COLO668 (cell line): ENCODE data around the gene PIP4K2A.
A peak's percentile ranks its signal among the peaks of the same experiment; 100 is the strongest.
"Not testable (repeated sequence)": the region's sequence is repeated elsewhere in the genome, so short reads cannot be mapped to it uniquely, and the experiment has no call there.

Source experiments
- DNase-seq: peaks from one replicate; lab custom pipeline; 2025; ENCODE audit not compliant: unreplicated experiment; lab: John Stamatoyannopoulos, UW

The PIP4K2A gene

DNA sequence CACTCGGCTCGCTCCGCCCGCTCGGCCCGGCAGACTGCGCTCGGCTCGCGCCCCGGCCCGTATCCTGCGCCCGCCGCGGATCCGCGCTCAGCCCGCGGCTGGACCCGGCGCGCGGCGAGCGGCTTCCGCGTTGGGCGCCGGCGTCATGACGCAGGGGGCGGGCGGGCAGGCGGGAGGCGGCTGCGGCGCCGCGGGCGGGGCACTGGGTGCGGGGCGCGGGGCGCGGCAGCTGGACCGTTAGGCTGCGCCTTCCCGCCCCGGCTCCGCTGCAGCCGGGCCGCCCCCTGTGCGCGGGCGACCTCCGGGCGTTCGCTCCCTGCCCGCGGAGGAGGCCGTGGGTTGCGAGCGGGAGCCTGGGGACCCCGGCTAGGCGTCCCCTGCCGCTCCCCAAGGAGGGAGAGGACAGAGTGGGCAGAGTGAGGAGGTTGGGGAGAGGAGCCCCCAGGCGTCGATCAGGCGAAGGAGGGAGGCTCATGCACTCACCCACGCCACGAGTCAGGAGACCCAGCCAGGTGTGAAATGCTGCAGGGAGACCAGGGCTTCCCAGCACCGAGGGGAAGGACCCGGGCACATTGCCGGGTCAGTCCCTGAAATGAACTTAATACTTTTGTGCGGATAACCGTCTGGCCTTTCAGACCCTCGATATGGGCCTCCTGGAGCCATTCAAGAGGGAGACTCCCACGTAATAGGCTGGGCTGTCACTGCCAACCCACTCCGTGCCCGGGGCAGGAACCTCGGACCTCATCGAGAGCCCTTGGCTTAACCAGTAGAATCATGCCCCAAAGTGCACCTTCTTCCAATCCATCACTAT, at the start of gene PIP4K2A:
PIP4K2A (minus strand) TSS at position 100 of the 811 bp plus-strand sequence. CDS start 252 bp downstream, outside the sequence.
- peak; percentile 84 for DNase-seq

DNA sequence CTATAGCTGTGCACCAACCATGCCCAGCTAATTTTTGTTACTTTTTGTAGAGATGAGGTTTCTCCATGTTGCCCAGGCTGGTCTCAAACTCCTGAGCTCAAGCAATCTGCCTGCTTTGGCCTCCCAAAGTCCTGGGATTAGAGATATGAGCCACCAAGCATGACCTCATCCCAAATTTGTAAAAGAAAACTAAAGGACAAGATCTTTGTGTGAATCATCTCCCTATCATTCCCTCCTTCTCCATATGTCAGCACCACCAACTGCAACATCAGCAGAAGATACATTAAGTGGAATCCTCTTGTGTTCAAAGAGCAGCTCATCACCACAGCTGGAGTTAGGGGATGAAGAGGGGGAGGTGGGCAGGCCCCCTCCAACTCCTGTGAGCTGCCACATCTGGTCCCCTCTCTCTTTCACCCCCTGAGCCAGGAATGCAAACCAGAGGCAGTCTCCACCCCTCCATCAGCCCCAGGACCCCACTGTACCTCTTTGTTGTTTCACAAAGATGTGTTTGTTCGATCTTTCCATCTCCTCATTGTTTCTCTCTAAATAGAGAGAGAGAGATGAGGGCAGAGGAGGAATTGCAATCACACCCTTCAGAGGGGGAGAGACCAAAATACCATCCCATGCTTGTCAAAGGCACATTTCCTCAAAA, 47.3 kb upstream of the PIP4K2A start:
- DNase-seq = no peak

DNA sequence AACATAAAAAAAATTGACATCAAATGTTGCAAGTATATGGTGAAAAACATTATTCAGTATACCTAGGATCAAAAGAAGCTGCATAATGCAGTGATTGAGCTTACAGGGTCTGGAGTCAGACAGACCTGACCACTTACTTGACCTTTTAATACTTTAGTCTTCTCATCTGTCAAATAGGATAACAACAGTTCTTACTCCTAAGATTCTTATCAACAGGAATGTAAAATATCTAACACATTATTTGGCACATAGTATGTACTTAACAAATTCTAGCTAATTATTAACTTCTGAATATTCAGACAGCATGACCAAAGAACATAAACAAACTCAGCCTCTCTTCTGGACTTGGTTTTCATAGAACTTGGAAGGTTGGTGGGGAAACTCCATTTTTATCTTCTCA, 45.6 kb upstream of the PIP4K2A start:
- DNase-seq = no peak

DNA sequence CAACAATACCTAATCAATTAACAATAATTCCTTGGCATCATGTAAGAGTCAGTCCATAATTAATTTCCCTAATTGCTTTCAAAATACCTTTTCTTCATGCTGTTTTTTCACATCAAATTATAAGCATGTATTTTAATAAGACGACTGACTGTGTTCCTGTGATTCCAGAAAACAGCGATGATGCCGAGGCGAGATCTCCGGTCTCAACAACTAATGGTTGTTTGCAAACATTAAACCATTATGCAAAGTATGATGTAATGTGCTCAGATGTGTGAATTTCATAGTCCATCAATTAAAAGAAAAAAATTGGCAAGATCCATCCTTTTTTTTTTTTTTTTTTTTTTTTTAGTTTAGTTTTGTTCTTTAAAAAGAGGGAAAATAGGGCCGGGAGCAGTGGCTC, 44.5 kb upstream of the PIP4K2A start:
- no peak for DNase-seq

DNA sequence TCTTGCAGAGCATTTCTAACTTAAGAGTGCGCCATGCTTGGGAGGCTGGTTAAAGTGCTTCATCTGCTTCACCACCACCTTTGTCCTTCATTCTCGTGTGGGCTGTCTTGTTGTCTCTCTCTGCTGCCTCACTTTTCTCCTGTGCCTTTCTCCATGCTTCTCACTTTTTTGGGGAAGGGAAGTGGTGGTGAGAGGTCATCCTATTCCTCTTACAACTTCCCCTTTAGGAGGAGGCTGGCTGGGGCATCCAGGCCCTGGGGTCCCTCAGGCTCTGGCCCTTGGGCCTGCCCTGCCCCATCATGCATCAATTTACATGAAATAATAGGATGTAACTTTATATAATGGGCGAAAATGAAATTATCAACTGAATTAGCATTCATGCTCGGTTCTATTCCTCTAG, 39.9 kb upstream of the PIP4K2A start:
- no peak for DNase-seq

DNA sequence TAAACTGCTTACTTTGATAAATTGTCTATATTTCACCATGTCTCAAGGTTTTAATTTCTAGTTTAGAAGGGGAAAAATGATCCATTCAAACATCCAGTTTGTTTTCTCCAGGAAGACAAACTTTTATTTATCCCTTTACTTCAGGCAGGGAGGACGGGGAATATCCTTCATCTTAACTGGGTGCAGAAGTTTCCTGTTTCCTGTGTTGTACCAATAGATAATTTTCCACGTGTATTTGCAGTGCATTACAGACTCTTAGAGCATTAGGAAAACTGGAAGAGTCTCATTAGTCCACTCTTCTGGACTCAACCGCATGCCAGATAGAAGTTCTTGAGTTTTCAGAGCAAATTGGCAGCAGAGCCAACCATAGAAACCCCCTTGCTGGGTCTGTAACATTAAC, 39.4 kb upstream of the PIP4K2A start:
- DNase-seq = no peak

DNA sequence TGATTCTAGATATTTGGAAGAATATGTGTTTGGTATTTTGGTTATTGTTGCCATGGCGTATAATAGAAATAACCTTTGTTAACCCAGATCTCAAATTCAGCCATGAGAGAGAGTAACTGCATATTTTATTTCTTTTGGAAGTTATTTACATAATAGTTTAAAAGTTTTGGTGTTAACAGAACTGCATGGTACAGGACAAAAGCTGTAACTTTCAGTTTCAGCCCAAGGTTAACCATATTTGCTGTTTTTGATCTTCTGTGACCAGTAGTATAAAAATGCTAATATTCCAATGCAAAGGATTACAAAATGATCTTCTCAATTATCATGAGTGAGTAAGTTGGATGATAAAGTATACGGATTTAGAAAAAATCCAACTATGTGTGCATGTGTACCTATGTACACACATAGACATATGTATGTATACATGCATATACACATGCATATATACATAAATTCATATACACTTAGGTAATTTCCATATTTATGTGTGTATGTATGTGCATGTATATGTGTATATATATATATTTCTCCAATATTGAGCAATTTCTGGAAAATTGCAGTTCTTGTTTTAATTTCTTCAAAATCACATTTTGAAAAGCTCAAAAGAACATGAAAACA, 38.0 kb upstream of the PIP4K2A start:
- DNase-seq = no peak

DNA sequence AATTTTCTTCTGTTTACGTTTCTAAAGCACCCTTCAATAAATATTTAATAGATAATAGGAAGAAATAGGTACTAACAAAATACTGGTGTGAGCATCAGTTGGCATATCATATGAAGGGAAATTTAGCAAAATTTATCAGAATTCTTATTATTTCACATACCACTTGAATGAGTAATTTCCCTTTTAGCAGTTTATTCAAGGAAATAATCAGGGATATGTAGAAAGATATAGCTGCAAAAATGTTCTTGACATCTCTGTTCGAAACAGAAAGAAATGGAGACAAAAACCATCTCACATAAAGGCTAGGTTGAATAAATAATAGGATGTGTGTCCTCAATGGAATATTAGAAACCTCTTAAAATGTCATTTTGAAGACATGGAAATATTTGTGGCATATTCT, 35.8 kb upstream of the PIP4K2A start:
- no peak for DNase-seq

DNA sequence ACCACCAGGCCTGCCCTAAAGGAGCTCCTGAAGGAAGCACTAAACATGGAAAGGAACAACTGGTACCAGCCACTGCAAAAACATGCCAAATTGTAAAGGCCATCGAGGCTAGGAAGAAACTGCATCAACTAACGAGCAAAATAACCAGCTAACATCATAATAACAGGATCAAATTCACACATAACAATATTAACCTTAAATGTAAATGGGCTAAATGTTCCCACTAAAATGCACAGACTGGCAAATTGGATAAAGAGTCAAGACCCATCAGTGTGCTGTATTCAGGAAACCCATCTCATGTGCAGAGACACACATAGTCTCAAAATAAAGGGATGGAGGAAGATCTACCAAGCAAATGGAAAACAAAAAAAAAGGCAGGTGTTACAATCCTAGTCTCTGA, 30.5 kb upstream of the PIP4K2A start:
- not testable (repeated sequence) for DNase-seq

DNA sequence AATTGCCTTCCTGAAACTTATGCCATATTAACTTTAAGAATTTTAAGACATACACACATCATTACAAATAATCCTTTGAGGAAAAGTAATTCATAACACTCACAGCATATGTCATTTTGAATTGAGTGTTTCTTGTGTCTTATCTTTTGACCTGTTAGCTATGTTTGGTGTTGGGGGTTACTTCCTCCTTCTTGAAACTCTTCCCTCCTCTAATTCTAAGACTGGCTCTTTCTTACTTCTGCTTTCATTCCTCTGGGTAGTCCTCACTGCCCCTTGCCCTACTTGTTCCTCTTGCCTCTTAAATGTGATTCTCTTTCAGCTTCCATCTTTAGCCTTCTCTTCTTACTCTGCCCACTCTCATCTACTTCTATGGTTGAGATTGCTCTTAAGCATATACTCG, 28.3 kb upstream of the PIP4K2A start:
- DNase-seq = no peak

DNA sequence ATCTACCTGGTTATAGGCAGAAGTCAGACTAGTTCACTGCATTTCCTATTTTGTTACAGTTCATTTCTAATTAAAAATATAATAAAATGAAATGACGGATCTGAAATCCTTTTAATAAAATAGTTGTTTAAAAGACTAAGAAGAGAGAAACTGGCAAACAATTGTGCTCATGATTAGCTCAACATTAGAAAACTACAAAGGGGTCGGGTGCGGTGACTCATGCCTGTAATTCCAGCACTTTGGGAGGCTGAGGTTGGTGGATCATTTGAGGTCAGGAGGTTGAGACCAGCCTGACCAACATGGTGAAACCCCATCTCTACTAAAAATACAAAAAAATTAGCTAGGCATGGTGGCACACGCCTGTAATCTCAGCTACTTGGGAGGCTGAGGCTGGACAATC, 27.3 kb upstream of the PIP4K2A start:
- not testable (repeated sequence) for DNase-seq

DNA sequence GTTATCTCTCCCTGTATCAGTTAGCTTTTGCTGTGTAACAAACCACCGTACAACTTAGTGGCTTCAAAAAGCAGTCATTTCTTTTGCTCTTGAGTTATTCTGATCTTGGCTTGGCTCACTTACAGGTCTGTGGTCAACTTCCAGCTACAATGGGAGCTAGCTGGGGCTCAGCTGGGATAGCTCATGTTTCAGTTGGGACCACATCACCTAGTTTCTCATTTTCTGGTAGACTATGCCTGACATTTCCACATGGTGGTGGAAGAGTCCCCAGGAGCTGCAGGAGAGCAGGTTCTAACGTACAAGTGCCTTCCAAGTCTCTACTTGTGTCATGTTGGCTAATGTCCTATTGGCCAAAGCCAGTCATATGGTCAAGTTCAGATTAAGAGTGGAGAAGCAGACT, 25.8 kb upstream of the PIP4K2A start:
- no peak for DNase-seq

DNA sequence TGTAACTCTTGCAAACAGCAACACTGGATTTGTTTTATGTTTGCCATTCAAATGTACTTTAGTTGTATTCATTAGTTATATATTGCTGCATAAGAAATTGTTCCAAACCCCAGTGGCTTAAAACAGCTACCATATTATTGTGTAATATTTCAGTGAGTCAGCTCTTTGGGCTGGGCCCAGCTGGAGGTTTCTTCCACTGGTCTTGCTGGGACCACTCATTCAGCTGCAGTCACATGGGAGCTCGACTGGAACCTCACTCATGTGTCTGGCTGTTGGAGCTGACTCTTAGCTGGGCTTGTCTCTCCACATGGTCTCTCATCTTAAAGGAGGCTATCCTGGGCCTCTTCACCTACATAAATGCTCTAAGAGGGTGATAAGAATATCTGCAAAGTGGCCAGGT, 23.2 kb upstream of the PIP4K2A start:
- no peak for DNase-seq

DNA sequence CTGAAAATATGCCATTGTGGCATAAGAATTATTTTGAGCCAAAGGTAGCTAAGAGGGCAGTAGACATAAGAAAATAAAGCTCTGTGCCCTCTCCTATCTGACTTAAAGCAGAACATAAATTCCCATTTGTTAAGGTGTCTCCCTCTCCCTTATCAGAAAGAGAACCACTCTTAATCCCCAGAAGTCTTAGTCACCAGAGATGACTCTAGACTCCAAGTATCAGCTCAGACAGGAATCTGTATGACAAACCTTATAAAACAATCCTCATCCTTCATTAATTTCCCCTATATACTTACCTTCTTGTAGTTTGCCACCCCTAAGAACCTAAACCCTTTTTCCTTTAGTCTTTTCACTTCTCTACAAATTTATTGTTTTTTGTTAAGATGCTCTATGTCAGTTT, 21.8 kb upstream of the PIP4K2A start:
- DNase-seq = no peak

DNA sequence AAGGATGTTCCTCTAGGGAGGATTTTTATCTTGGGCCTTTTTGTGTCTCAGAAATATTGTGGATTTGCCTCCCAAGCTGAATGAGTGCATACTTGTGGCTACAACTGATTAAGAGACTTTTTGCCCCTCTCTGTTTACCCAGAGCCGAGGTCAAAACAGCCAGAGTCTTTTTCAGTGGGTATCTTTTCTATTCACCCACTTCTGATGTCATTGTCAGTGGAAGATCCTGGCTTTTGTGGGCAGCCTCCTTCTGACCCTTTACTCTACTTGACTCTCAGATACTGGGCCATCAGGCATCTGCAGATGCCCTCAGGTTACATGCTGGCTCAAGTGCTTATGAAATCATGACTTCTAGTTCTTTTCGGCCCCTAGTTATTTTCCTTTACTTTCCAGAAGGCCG, 19.6 kb upstream of the PIP4K2A start:
- no peak for DNase-seq

DNA sequence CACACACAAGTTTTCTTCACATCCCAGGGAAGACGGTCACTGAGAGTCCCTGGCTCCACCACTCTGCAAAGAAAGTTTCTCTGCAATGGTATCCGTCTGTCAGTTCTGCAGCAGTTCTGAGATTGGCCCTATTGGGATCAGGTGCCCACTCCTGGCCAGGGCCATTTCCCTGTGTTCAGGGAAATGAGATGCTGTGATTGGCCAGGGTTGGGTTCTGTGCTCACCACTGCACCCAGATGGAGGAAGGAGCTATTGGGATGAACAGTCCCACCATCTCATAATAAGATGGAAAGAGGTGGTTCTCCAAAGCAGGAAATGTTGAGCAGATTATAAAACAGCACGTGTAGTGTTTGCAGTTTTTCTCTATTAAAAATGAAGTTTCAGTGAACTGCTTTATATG, 13.3 kb upstream of the PIP4K2A start:
- DNase-seq = no peak

DNA sequence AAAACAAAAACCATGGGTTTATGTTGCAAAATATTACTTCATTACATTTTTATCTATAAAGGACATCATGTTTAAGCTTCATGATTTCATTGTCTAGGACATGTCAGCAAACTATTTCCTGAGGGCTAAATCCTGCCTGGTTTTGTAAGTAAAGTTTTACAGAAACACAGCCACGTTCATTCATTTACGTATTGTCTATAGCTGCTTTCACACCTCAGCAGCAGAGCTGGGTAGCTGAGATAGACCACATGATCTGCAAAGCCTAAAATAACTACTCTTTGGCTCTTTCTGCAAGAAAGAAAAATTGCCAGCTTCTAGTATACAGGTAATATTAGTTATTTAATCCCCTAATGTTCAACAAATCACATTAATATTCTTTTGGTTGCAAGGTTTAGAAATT, 12.7 kb upstream of the PIP4K2A start:
- DNase-seq = no peak

DNA sequence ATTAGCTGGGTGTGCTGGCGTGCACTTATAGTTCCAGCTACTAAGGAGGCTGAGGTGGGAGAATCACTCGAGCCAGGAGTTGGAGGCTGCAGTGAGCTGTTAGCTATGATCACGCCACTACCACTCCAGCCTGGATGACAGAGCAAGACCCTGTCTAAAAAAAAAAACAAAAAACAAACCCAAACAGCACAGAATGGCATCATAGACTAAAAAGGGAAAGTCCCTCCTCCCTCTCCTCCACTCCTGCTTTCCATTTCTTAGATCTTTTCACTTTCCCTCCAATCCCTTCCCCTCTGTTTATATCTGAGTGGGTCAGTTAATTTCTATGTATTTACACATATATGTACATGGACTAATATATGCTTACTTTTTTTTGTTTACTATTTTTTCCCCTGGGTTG, 10.4 kb upstream of the PIP4K2A start:
- DNase-seq = no peak

DNA sequence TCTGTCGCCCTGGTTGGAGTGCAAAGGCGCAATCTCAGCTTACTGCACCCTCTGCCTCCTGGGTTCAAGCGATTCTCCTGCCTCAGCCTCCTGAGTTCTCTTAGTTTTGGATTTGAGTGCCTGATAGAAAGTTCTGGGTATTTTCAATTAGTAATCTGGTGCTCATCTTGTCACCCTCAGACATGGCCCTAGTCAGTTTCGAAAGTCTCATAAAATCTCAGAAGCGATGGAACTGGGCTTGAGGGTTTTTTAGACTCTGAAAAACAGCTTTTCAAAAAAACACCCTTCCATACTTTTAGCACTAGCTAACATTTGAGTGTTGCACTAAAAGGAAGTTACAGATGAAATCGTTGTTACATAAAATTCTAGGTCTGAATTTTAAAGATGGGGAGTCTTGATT, 9.4 kb upstream of the PIP4K2A start:
- DNase-seq = no peak

DNA sequence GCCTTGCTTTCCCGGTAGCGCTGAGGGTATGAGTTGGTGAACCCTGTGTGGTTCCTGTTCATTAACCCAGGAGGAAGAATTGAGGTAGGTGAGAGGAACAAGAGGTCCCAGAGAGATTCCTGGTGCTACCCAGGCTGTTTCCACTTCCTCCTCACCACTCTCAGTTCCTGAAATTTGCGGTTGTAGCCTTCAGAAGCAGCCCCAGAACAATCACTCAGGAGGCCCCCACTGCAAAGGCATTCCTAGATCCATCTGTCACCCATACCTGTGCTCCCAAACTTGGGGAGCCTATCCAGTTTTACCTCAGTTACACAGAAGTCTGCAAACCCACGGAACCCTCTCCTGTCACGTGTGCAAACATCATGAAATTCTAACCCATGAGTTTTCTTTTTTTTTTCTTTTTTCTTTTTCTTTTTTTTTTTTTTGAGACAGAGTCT, 9.0 kb upstream of the PIP4K2A start:
- no peak for DNase-seq

DNA sequence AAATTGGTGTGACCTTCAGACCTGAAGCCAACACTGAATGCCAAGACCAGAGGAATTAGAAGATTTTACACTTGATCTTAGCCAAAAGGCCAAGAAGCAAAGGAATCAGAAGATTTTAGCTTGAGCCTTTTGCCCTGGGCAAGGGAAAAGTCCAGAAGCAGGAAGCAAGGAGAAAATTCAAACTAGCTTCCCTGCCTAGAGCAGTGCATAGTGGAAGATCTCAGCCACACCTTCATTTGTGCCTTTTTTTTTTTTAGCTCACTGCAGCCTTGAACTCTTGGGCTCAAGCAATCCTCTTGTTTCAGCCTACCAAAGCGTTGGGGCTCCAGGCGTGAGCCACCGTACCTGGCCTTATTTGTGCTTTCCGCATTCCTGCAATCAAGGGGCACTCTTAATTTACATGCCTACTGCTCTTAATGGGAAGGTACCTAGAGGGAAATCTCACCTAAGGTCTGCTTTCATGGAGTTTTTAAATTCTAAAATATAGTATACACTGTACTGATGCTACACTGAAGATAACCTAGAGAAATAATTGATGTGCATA, 8.3 kb upstream of the PIP4K2A start:
- no peak for DNase-seq

DNA sequence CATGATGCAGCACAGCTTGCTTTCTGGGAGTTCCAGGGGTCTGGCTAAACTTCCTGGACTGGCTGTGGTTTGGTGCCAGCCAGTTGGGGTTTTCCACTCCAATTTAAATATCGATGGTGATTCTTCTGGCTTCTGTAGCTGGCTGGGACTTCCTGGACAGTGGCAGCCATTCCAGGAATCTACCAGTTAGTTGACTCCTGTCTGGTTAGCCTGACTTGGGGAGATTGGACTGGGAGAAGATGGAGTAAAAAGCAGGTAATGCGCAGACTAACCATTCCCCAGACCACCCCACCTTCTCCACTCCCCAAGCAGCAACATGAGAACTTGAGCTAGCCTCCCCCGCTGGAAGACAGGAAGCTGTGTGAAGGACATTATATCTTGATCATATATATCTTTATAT, 6.3 kb upstream of the PIP4K2A start:
- no peak for DNase-seq
